ENCODE measurements around the gene CELSR3. TPM values are rescaled to one million over a fixed set of nuclear protein-coding genes. Genes with fewer than 3 reads are reported as not detected.

Gene CELSR3
- total and polyA plus RNA-seq, 2 of the 4 experiments (the other 2 are of a cell fraction): 0.18 to 0.63 TPM

DNA sequence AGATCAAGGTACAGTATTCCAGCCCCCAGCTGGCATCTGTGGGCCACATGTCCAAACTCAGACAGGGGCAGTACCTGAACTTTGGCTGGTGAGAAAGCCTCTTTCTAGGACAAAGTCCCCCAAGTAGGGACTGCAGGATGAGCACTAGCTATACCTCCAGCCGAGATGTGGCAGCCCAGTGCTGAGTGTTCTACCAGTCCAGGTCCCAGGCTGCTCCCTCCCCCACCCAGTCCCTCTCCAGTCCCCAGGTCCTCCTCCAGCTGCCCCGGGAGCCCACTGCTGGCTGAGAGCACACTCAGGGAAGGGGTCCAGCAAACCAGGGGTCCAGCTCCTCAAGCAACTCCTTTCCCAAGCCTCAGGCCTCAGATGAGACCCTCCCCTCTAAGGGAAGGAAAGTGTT lies 28.9 kb downstream of the CELSR3 start:
- peak overlapping the region; percentile 84 for H3K9ac ChIP-seq (ENCODE audit: low read depth, low read length)
- H4K5ac ChIP-seq (ENCODE audit: low read depth, low read length): no peak overlapping the region
- H3K4me1 ChIP-seq (ENCODE audit: control insufficient read depth, insufficient read depth, low read length): peaks cover 18% of the 10 kb centered on the region
- in situ Hi-C loops (cut with MboI; ENCODE audit: low sequenced_read_pairs) (no loop called here), dilution Hi-C loops (cut with HindIII; ENCODE audit: low sequenced_read_pairs, unreplicated experiment) (no loop called here), intact Hi-C loops (cut with micrococcal nuclease) (loop anchor here (2.0 to 10.0 kb wide), 4 partner anchors 51 to 189 kb away; partner anchors contain the start of genes ATRIP, CCDC51, NCKIPSD and PFKFB4)
- H4K91ac ChIP-seq (ENCODE audit: insufficient read depth, low read depth, low read length): no peak overlapping the region; the same call in 1 of the 2 replicates
- no peak for ATAC-seq (ENCODE audit: low read depth)
- DNase-seq: no peak
- no peak overlapping the region for H4K8ac ChIP-seq (ENCODE audit: low read depth in 2 of 2, low read length in 2 of 2)
- H3K27ac ChIP-seq (ENCODE audit: insufficient read depth, low read length): peak overlapping the region; percentile 42
- H3K4me2 ChIP-seq (ENCODE audit: low read depth, low read length): peak overlapping the region; percentile 97
- peaks cover 50% of the 10 kb centered on the region for H3K36me3 ChIP-seq (ENCODE audit: control insufficient read depth, insufficient read depth, low read length)
- H3K27me3 ChIP-seq (ENCODE audit: control insufficient read depth, insufficient read depth, low read length): no peaks in the 10 kb centered on the region
- H2BK15ac ChIP-seq (ENCODE audit: low read depth, low read length): no peak overlapping the region
- H3K9me3 ChIP-seq (ENCODE audit: control insufficient read depth, insufficient read depth, low read length): no peaks in the 10 kb centered on the region
- H2BK5ac ChIP-seq (ENCODE audit: low read depth, low read length, poor library complexity, severe bottlenecking): no peak overlapping the region
- no peak overlapping the region for H2BK20ac ChIP-seq (ENCODE audit: low read depth, low read length)
- H2BK120ac ChIP-seq (ENCODE audit: low read depth, low read length): no peak overlapping the region
- no CpG with 5 or more reads among the region's 2 CpGs for WGBS, 2 experiments (ENCODE audit: extremely low coverage in 2 of 2, insufficient read length in 1 of 2)
- H3K18ac ChIP-seq (ENCODE audit: low read depth, low read length): no peak overlapping the region
- H3K56ac ChIP-seq (ENCODE audit: extremely low read depth, insufficient read depth, low read length): no peak overlapping the region
- peak overlapping the region; percentile 83; the same call in 1 of the 2 replicates for H3K4me3 ChIP-seq (ENCODE audit: insufficient read depth, low read depth, low read length)
- H3K4ac ChIP-seq (ENCODE audit: low read depth, low read length): no peak overlapping the region
- ChIA-PET POLR2A (ENCODE audit: unreplicated experiment) (no interaction called here), CTCF (interaction anchor here (1.0 to 1.2 kb wide), 2 partner anchors 10 to 73 kb away, joined by 3 read pairs; no protein-coding TSS in a partner anchor)
- peaks cover 42 to 74% of the 10 kb centered on the region in 2 experiments for H3K79me1 ChIP-seq (ENCODE audit: low read depth in 1 of 2, low read length in 2 of 2)
- no peak overlapping the region for H3K23ac ChIP-seq (ENCODE audit: low read depth, low read length)
- peaks cover 12% of the 10 kb centered on the region for H3K9me1 ChIP-seq (ENCODE audit: insufficient read depth, low read length)
- H2AK5ac ChIP-seq (ENCODE audit: low read depth, low read length): no peak overlapping the region
- H4K20me1 ChIP-seq (ENCODE audit: insufficient read depth, low read length): peaks cover 48% of the 10 kb centered on the region
- BruUV-seq (replicated peaks): no TSS peak
- no peak overlapping the region for H2AFZ ChIP-seq (replicated peaks; ENCODE audit: low read length, poor library complexity)
- peak overlapping the region; percentile 35 for H2AK9ac ChIP-seq (replicated peaks; ENCODE audit: low read depth, low read length, poor library complexity)
- H3K14ac ChIP-seq (replicated peaks; ENCODE audit: low read depth, low read length): no peak overlapping the region
- TF ChIP-seq RCOR1 (IDR thresholded peaks at IDR 0.05; ENCODE audit: insufficient replicate concordance, low read length): no peak
- TF ChIP-seq MAFK (IDR thresholded peaks at IDR 0.05; ENCODE audit: low read depth, low read length): no peak
- TF ChIP-seq, protein P1, sequence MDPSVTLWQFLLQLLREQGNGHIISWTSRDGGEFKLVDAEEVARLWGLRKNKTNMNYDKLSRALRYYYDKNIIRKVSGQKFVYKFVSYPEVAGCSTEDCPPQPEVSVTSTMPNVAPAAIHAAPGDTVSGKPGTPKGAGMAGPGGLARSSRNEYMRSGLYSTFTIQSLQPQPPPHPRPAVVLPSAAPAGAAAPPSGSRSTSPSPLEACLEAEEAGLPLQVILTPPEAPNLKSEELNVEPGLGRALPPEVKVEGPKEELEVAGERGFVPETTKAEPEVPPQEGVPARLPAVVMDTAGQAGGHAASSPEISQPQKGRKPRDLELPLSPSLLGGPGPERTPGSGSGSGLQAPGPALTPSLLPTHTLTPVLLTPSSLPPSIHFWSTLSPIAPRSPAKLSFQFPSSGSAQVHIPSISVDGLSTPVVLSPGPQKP (IDR thresholded peaks at IDR 0.05; ENCODE audit: borderline replicate concordance, low read depth, low read length): no peak
- no peak for TF ChIP-seq MXI1 (IDR thresholded peaks at IDR 0.05; ENCODE audit: borderline replicate concordance, low read depth, low read length)
- no peak for TF ChIP-seq USF2 (IDR thresholded peaks at IDR 0.05; ENCODE audit: low read depth, low read length)
- TF ChIP-seq FOS (IDR thresholded peaks at IDR 0.05; ENCODE audit: low read depth, low read length): no peak
- TF ChIP-seq RAD21 (IDR thresholded peaks at IDR 0.05; ENCODE audit: low read length): no peak
- TF ChIP-seq CHD1 (IDR thresholded peaks at IDR 0.05; ENCODE audit: low read depth, low read length): no peak
- no peak for TF ChIP-seq BHLHE40 (IDR thresholded peaks at IDR 0.05; ENCODE audit: low read depth, low read length)
- TF ChIP-seq MAZ (IDR thresholded peaks at IDR 0.05; ENCODE audit: borderline replicate concordance, low read depth, low read length): no peak
- no peak for TF ChIP-seq CEBPB (IDR thresholded peaks at IDR 0.05; ENCODE audit: low read depth, low read length)
- TF ChIP-seq CTCF (conservative IDR thresholded peaks at IDR 0.05; ENCODE audit: low read depth, low read length): no peak
- no peak for TF ChIP-seq SMC3 (IDR thresholded peaks at IDR 0.05; ENCODE audit: low read depth, low read length)
- no peak for TF ChIP-seq NFE2L2 (IDR thresholded peaks at IDR 0.05; ENCODE audit: low read depth, low read length)
- no peak for TF ChIP-seq RFX5 (IDR thresholded peaks at IDR 0.05; ENCODE audit: low read depth, low read length)
- no peak for TF ChIP-seq POLR2A (IDR thresholded peaks at IDR 0.05; ENCODE audit: low read depth, low read length)
